SH-SY5Y (cell line): ENCODE results near the gene TUB.

Experiments
- GATA2 ChIP-seq: IDR thresholded peaks from 2 replicates; pipeline ENCODE4 v1.6.1; 2011; ENCODE audit warnings: mild to moderate bottlenecking, low read depth, low read length
- GATA3 ChIP-seq: IDR thresholded peaks from 2 replicates; pipeline ENCODE4 v1.6.1; 2011; ENCODE audit warnings: low read depth, mild to moderate bottlenecking, low read length, moderate library complexity

DNA sequence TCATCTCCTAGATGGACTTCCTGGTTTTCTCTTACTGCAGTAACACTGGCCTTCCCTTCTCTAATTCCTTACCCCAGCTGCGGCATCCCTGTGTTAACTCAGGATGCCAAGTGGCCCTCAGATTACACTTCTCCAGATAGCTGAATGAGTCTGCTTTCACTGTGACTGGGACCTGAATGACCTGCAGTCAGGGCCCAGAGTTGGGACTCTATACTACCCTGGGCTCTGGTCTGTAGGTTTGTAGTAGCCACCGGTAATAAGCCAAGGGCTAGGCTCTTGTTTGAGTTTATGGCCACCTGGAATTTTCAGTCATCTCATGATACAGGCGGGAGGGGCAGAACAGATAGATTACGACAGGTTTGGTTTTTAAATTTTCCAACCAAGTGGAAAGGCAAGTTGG lies 24.1 kb downstream of the TUB start:
- TF ChIP-seq GATA2, result no peak
- TF ChIP-seq GATA3, result no peak
